HG03060 (cell line): ENCODE measurements around the gene EIF4G1.

Source experiments
- ATAC-seq: cut with Tn5 transposase; IDR thresholded peaks from one replicate; pipeline ENCODE4 v1.9.1; 2021; ENCODE audit warnings: low read depth, moderate number of reproducible peaks; ENCODE audit not compliant: unreplicated experiment

The EIF4G1 gene

GRCh38 chr3:184381261-184382224 lies 67.1 kb downstream of the EIF4G1 start:
- no peak for ATAC-seq

- ATAC-seq, result no peak
These were observed 68.1 kb downstream of the EIF4G1 start for GRCh38 chr3:184382326-184383032.

- no peak for ATAC-seq
These were observed 68.8 kb downstream of the EIF4G1 start for GRCh38 chr3:184383033-184383740.

- no peak for ATAC-seq
These were observed 69.9 kb downstream of the EIF4G1 start for GRCh38 chr3:184384342-184384741.
